Measurements from ENCODE around the gene ZNF260. TPM values are rescaled to one million over a fixed set of nuclear protein-coding genes. Genes with fewer than 3 reads are reported as not detected.
A peak's percentile ranks its signal among the peaks of the same experiment; 100 is the strongest.

The ZNF260 gene
- total RNA-seq, 1 experiment from 2014 or later, result 9.1 TPM

DNA sequence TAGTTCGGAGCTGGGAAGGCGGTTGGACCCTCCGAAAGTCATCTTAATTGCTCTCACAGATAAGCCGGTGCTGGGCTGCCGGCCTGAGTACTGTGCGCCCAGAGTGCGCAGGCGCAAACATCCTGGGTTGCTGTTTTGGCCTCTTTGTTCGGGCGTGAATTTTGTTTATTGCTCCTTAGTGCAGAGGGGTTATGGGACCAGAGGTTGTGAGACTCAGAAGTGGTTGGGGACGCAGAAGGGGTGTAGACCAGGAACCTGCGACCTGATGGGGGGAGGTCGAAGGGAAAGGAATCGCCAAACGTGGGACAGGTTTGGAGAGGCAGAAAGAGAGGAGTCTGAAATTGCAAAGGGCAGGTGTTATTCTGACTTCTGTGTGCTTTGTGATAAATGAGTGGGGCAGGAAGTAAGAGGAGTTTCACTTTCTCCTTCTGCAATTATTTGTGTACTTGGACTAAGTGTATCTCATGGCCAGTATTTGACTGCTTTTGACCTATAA, 38.1 kb downstream of the ZNF260 start:
- peak; percentile 94 for DNase-seq (ENCODE audit: low read depth)

- DNase-seq (ENCODE audit: low read depth), result peak; percentile 97
Observed at GRCh38 chr19:36489118-36489919, 38.8 kb downstream of the ZNF260 start, which contains the start of gene ZNF566. ZNF566 (minus strand) TSS chr19:36489561; CDS start chr19:36476557, 13,004 bp downstream.

GRCh38 chr19:36488846-36489117, 39.3 kb downstream of the ZNF260 start:
- DNase-seq (ENCODE audit: low read depth), result no peak

- DNase-seq (ENCODE audit: low read depth), result no peak
Observed at GRCh38 chr19:36488118-36488845, 39.8 kb downstream of the ZNF260 start.

- DNase-seq (ENCODE audit: low read depth), result no peak
Observed at GRCh38 chr19:36483653-36484052, 44.4 kb downstream of the ZNF260 start.

- DNase-seq (ENCODE audit: low read depth), result no peak
Observed at GRCh38 chr19:36482876-36483275, 45.2 kb downstream of the ZNF260 start.

Other genes starting within 250 kb of the ZNF260 start
- gene ZFP14, start 149.1 kb downstream of the ZNF260 start, total RNA-seq (2014; rRNA removed; shearing (Covaris generic)), result 2.3 and 3.3 TPM in 2 replicates
- 5.6 and 10.3 TPM in 2 replicates for gene ZFP82, start 109.6 kb downstream of the ZNF260 start, total RNA-seq (2014; rRNA removed; shearing (Covaris generic))
- gene ZNF566, start 38.7 kb downstream of the ZNF260 start, total RNA-seq (2014; rRNA removed; shearing (Covaris generic)), result 7.3 and 9.0 TPM in 2 replicates
- 9.8 and 21.3 TPM in 2 replicates for gene ZNF529, start 45.0 kb upstream of the ZNF260 start, total RNA-seq (2014; rRNA removed; shearing (Covaris generic))
- gene ZNF382, start 77.0 kb upstream of the ZNF260 start, total RNA-seq (2014; rRNA removed; shearing (Covaris generic)), result 3.0 and 7.4 TPM in 2 replicates
- 6.3 and 8.3 TPM in 2 replicates for gene ZNF461, start 138.6 kb upstream of the ZNF260 start, total RNA-seq (2014; rRNA removed; shearing (Covaris generic))
- 3.5 and 7.2 TPM in 2 replicates for gene ZNF567, start 159.3 kb upstream of the ZNF260 start, total RNA-seq (2014; rRNA removed; shearing (Covaris generic))
- 8.7 and 11.4 TPM in 2 replicates for gene ZNF850, start 244.5 kb upstream of the ZNF260 start, total RNA-seq (2014; rRNA removed; shearing (Covaris generic))

Data from Daoy (cell line).